ENCODE measurements around the gene ERBB4. TPM values are rescaled to one million over a fixed set of nuclear protein-coding genes. Genes with fewer than 3 reads are reported as not detected.

The ERBB4 gene
- total RNA-seq, 4 donors from 2014 or later: 5.5 to 21.0 (median 18.3) TPM

DNA sequence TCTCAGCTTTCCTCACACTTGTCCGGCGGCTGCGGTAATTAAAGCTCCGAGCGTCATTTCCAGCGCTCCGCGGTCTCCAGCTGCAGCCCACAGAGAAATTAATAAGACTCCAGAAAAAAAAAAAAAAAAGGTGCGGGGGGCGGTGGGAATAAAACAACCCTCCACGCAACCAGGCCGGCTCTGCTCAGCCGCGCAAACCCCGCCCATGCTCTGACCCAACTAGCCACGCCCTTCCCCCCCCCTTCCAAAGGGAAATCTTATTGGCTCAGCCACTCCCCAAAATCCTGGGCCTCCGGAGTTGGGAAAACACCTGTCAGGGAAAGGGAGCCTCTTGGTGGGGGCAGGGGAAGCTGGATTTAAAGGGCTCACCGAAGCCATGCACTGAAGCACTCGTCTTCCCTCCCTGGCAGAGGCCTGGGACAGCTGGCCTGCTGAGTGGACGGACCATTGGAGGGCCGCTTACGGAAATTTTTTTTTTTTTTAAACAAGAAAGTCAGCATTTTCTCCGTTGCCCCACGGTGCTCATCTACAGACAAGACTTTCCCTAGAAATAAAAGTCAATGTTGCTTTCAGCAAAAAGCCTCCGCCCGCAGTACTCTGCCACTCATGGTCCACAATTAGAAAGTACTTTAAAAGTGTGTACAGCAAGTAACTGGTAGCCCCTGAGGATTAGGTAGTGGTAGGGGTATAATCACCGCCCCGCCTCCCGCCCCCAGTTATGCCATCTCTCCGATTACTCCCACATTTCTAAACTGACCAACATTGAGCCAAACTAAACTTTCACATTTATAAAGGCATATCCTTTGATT lies 674 bp upstream of the ERBB4 start:
- H3K4me3 ChIP-seq (replicated peaks in 1 of 3): peak overlapping the region; percentile 22 to 66 (median 61)
- H3K36me3 ChIP-seq: no peaks in the 10 kb centered on the region
- peak in 1 of 2 donors; percentile 47 for TF ChIP-seq POLR2A (IDR thresholded peaks at IDR 0.05)
- TF ChIP-seq, protein P1, sequence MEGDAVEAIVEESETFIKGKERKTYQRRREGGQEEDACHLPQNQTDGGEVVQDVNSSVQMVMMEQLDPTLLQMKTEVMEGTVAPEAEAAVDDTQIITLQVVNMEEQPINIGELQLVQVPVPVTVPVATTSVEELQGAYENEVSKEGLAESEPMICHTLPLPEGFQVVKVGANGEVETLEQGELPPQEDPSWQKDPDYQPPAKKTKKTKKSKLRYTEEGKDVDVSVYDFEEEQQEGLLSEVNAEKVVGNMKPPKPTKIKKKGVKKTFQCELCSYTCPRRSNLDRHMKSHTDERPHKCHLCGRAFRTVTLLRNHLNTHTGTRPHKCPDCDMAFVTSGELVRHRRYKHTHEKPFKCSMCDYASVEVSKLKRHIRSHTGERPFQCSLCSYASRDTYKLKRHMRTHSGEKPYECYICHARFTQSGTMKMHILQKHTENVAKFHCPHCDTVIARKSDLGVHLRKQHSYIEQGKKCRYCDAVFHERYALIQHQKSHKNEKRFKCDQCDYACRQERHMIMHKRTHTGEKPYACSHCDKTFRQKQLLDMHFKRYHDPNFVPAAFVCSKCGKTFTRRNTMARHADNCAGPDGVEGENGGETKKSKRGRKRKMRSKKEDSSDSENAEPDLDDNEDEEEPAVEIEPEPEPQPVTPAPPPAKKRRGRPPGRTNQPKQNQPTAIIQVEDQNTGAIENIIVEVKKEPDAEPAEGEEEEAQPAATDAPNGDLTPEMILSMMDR (IDR thresholded peaks at IDR 0.05): no peak
- H3K27me3 ChIP-seq: no peaks in the 10 kb centered on the region
- H3K27ac ChIP-seq: peak overlapping the region; percentile 2 to 54 (median 46)
- no peaks in the 10 kb centered on the region for H3K9me3 ChIP-seq
- peak; percentile 94 to 95 for DNase-seq
- intact Hi-C loops (cut with DNase I): no loop called here
- peaks cover 0 to 4% of the 10 kb centered on the region in 2 donors for H3K4me1 ChIP-seq
- 18 to 21% methylated on average over 29 to 30 of the region's 30 CpGs for WGBS, 2 donors

DNA sequence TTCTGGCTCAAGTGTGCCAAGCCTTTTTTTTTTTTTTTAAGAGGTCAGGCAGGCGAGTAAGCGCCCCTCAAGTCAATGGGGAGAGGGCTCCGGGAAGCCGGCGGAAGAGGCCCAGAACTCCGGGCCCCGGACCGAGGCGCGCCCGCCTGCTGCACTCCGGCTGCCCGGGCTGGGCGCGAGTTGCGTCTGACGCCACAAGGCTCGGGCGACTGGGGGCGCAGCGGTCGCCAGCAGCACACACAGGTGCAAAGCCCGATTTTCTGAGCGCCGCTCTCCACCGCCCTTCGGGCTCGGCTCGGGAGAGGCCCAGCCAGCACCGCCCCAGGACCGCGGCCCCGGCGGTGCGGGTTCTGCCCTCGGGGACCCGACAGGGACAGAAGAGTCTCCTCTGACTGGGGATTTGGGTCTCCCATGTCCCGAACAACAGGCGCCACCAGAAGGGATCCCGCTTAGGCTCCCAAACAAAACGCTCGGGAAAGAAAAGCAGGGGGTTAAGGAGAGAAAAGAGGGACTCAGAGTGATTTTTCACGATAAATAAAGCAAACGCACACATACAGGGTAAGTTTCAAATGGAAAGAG lies 787 bp downstream of the ERBB4 start:
- Histone ChIP-seq H3K4me1 (peaks cover 0 to 8% of the 10 kb centered on the region in 2 donors), H3K9me3 (no peaks in the 10 kb centered on the region), H3K4me3 (replicated peaks in 1 of 3) (peak overlapping the region; percentile 61 to 66 (median 61)), H3K27ac (peak overlapping the region in 2 of 3 donors; percentile 2 to 54), H3K36me3 (no peaks in the 10 kb centered on the region), H3K27me3 (no peaks in the 10 kb centered on the region)
- DNase-seq: peak; percentile 60 to 61
- WGBS, 2 donors: 0% methylated on average over 12 to 21 of the region's 44 CpGs
- intact Hi-C loops (cut with DNase I): no loop called here
- TF ChIP-seq, protein P1 (IDR thresholded peaks at IDR 0.05): peak in 1 of 6 experiments; percentile 12
- TF ChIP-seq POLR2A (IDR thresholded peaks at IDR 0.05): no peak

DNA sequence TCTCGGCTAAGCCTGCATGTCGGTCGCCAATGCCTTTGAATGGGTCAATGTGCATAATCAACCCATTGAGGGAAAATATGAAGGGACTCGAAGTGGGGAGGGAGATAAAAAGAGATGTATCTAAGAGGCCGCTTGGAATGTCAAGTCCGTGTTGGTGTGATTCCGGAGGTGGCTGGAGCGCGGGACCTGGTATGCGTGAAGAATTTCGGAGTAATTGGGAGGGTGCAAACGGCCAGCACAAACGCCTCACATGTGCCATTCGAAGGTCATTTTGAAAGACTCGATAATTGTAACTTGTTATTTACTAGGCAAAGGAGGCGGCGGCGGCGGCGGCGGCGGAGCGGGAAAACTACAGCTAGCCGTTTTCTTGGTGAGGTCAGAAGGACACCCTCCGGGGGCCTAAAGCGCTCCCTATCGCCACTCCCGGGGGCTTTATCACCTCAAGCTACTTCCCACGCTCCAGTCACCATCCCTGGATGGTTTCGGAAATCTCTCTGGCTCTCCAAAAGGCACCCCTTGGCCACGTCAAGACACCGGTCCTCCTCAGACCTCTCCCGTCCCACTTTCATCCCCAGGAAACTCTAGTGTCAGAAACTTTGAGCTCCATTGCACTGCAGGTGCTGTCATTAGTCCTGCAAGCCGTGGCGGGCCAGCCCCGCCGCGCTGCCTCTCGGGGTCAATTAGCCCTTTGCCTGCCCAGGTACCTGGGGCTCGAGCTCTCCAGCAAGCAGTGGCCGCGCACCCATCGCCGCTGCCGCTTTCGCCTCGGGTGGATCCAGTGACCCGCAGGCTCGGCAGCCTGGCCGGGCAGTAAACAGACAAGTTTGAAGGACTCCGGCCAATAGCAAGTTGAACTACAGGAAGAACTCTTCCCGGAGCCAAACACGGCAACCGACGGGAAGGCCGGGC lies 1.5 kb downstream of the ERBB4 start:
- peak in 1 of 2 donors; percentile 38 for TF ChIP-seq POLR2A (IDR thresholded peaks at IDR 0.05)
- TF ChIP-seq, protein P1 (IDR thresholded peaks at IDR 0.05): no peak
- Histone ChIP-seq H3K27ac (peak overlapping the region in 1 of 3 donors; percentile 54), H3K4me1 (peaks cover 0 to 8% of the 10 kb centered on the region in 2 donors), H3K27me3 (no peaks in the 10 kb centered on the region), H3K36me3 (no peaks in the 10 kb centered on the region), H3K4me3 (replicated peaks in 1 of 3) (peak overlapping the region; percentile 61 to 66 (median 61)), H3K9me3 (no peaks in the 10 kb centered on the region)
- DNase-seq: peak; percentile 57 to 59
- intact Hi-C loops (cut with DNase I): no loop called here
- WGBS, 2 donors: 2 to 3% methylated on average over 49 to 51 of the region's 56 CpGs

DNA sequence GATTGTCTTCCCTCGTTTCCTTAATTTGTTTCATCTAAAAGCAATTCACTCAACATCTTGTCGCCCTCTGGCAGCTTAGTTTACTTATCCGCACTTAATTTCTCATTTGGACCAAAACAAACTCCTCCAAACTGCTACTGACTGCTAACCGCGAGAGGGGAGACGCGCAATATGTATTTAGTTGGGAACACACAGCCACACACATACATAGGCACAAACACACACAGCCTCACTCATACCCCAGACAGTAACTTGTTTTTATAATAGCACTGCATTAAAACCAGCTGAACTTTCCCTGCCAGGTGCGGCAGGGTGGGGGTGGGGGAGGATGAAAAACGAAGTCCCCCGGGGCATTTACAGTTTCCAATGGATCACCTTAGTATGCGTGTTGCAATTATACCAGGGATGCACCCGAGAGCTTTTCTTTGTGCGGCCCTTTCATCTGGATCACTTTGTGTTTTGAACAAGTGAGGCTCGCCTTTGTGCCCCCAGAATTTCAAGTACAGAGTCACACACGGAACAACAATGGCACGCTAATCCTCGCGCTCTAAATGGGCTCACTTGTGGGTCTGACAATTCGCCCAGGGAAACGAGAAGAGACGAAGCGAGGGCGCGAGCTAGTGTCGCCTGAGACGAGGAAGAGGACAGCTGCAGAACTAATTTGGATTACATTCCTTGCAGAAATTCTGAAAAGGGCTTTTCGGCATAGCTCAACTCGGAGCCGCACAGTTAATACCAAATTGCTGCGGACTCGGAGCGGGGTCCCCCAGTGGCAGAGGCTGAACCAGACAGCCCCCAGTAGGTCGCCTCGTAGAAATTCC lies 2.4 kb downstream of the ERBB4 start:
- Histone ChIP-seq H3K4me1 (peaks cover 0 to 8% of the 10 kb centered on the region in 2 donors), H3K27me3 (no peaks in the 10 kb centered on the region), H3K9me3 (no peaks in the 10 kb centered on the region), H3K4me3 (replicated peaks in 1 of 3) (peak overlapping the region; percentile 24 to 66 (median 61)), H3K27ac (no peak overlapping the region), H3K36me3 (no peaks in the 10 kb centered on the region)
- WGBS, 2 donors: 14 to 18% methylated on average over 34 of the region's 34 CpGs
- peak in 1 of 2 donors; percentile 30 for DNase-seq
- TF ChIP-seq, protein P1 (IDR thresholded peaks at IDR 0.05): no peak
- no peak for TF ChIP-seq POLR2A (IDR thresholded peaks at IDR 0.05)
- intact Hi-C loops (cut with DNase I): no loop called here
